WERI-Rb-1 (cell line): Measurements from ENCODE around the gene APOH.

Source experiments
- DNase-seq: peaks from one replicate; pipeline ENCODE4 v3.0.0-alpha.2; 2020
- H3K27ac ChIP-seq: fragments of 250-450 bp; sonication (Bioruptor Pico); 2 replicates; pipeline ENCODE4 v1.5.1; 2020; ENCODE audit warnings: mild to moderate bottlenecking, moderate library complexity
- H3K27me3 ChIP-seq: fragments of 250-450 bp; sonication (Bioruptor Pico); 2 replicates; pipeline ENCODE4 v1.5.1; 2021; ENCODE audit warnings: mild to moderate bottlenecking, low read depth, moderate library complexity; ENCODE audit not compliant: insufficient read depth, severe bottlenecking
- H3K36me3 ChIP-seq: fragments of 250-450 bp; sonication (Bioruptor Pico); 2 replicates; pipeline ENCODE4 v1.5.1; 2020; ENCODE audit warnings: mild to moderate bottlenecking, moderate library complexity
- H3K4me3 ChIP-seq: 2 replicates; pipeline ENCODE4 v1.5.1; 2011; ENCODE audit warnings: low read depth, mild to moderate bottlenecking, control low read depth, low read length
- H3K9me3 ChIP-seq: fragments of 250-450 bp; sonication (Bioruptor Pico); 2 replicates; pipeline ENCODE4 v1.5.1; 2021; ENCODE audit warnings: mild to moderate bottlenecking, moderate library complexity; ENCODE audit not compliant: severe bottlenecking
- TF ChIP-seq, protein P1 (sequence below): IDR thresholded peaks from 2 replicates; pipeline ENCODE4 v1.5.1; 2011; ENCODE audit warnings: low read depth, mild to moderate bottlenecking, control low read depth, inconsistent platforms, low read length

Gene APOH

DNA sequence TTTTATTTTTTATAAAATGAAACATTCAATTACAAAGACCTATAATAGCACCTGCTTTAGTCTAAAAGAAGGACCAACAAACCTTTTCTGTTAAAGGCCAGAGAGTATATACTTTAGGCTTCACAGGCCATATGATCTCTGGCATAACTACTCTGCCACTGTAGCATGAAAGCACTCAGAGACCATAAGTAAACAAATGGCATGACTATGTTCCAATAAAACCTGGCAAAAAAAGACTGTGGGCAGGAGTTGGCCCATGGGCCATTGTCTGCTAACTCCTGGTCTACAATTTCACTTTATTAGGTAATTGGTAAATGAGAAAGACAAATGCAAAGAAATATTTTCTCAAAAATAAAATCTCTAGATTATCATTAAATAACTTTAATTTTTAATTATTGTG, 52.2 kb downstream of the APOH start:
- H3K27ac ChIP-seq: no peak overlapping the region
- TF ChIP-seq, protein P1, sequence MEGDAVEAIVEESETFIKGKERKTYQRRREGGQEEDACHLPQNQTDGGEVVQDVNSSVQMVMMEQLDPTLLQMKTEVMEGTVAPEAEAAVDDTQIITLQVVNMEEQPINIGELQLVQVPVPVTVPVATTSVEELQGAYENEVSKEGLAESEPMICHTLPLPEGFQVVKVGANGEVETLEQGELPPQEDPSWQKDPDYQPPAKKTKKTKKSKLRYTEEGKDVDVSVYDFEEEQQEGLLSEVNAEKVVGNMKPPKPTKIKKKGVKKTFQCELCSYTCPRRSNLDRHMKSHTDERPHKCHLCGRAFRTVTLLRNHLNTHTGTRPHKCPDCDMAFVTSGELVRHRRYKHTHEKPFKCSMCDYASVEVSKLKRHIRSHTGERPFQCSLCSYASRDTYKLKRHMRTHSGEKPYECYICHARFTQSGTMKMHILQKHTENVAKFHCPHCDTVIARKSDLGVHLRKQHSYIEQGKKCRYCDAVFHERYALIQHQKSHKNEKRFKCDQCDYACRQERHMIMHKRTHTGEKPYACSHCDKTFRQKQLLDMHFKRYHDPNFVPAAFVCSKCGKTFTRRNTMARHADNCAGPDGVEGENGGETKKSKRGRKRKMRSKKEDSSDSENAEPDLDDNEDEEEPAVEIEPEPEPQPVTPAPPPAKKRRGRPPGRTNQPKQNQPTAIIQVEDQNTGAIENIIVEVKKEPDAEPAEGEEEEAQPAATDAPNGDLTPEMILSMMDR: no peak
- peaks cover 7% of the 10 kb centered on the region for H3K36me3 ChIP-seq
- no peaks in the 10 kb centered on the region for H3K27me3 ChIP-seq
- DNase-seq: no peak
- H3K9me3 ChIP-seq: no peaks in the 10 kb centered on the region
- no peak overlapping the region for H3K4me3 ChIP-seq

DNA sequence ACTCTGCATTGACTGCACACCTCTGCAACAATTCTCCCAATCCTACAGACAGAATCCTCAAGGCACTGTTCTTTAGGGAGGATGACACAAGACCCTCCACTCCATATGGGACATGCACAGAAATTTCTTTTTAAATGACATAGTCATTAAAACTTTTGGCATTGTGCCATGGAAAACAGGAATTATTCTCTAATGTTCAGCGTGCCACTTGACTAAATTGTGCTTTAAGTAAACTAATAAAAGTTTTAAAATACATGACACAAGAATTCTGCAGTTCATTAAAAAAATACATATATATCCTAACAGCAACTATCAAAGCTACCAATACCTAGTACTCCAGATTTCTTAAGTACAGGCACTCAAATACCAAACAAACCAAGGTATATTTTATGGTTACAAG, 53.3 kb downstream of the APOH start:
- Histone ChIP-seq H3K27ac (no peak overlapping the region), H3K9me3 (no peaks in the 10 kb centered on the region), H3K27me3 (no peaks in the 10 kb centered on the region), H3K4me3 (no peak overlapping the region), H3K36me3 (no peaks in the 10 kb centered on the region)
- TF ChIP-seq, protein P1: no peak
- no peak for DNase-seq

DNA sequence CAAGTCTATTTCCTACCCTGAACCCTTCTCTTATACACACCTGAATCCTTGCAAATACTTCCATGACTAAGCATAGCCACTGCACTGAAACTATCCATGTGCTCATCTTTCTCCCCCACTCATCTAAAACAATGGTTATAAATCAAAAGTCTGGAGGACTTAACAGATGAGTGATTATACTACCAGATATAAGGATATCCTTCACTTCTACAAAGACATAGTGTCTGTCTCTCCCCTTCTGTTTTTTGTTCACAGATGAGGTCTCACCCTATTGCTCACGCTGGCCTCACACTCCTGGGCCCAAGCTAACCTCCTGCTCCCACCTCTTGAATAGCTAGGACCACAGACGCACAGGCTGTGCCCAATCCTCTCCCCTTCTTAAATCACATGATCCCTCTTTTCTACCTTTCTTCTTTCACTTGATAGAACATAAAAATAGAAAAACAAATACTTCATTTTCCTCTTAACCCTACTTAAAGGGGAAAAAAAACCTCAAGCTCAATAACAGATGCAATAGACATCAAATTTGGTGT, 56.5 kb downstream of the APOH start:
- Histone ChIP-seq H3K27ac (no peak overlapping the region), H3K36me3 (no peaks in the 10 kb centered on the region), H3K9me3 (no peaks in the 10 kb centered on the region), H3K27me3 (no peaks in the 10 kb centered on the region), H3K4me3 (no peak overlapping the region)
- TF ChIP-seq, protein P1: no peak
- DNase-seq: no peak

DNA sequence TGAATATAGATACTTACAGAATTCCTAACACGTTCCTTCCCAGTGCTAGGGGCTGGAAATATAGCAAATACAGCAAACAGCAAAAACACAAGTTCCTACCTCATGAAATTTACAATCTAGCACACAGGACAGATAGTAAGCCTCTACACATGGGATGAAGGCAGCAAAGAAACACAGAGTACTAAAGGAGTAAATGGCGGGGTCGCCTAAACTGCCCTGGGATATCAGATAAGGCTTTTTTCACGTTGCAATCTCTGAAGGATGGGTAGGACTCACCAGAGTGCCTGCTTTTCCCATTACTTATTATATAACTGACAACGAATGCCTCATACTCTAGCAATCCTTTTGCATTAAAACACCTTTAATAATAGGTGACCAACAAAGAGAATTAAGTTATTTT, 57.1 kb downstream of the APOH start:
- Histone ChIP-seq H3K4me3 (no peak overlapping the region), H3K27ac (no peak overlapping the region), H3K36me3 (no peaks in the 10 kb centered on the region), H3K27me3 (no peaks in the 10 kb centered on the region), H3K9me3 (no peaks in the 10 kb centered on the region)
- no peak for DNase-seq
- TF ChIP-seq, protein P1: no peak

DNA sequence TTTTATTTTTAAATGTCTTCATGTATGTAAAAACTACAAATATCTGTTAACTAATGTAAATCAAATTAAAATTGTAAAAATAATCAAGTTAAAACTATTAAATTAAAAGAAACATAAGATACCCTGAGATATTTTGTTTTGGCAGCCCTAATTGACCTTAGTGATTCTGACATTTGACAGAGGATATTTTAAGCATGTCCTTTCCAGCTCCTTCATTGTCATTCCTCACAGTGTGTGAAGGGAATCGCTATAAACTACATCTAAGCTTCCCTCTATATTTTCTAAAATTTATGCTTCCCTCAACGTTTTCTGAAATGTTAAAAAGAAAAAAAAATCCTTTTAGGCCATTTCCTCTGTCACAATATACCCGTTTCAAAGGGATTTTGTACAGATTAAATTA, 57.5 kb downstream of the APOH start:
- no peak for DNase-seq
- TF ChIP-seq, protein P1: no peak

DNA sequence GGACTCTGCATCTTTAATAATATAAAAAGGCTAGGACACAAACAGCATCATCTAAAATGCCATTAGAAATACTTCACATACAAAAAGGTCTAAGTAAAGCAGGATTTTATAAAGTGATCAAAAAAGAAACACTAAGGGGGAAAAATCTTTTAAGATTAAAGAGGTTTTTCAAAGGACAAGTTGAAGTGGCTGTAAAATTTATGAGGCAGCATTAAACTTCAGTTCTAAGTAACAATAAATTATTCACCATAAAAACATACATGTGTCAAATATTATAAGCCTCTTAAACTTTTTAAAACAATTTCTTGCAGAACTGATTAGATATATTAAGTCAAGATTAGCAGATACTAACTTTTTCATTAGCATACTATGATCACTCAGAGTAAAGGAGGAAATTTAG, 58.0 kb downstream of the APOH start:
- TF ChIP-seq, protein P1: no peak
- DNase-seq: no peak

More for the DNA sequence above, 57.5 kb downstream of the APOH start:
- no peaks in the 10 kb centered on the region for H3K9me3 ChIP-seq
- H3K27ac ChIP-seq: no peak overlapping the region
- no peak overlapping the region for H3K4me3 ChIP-seq
- H3K36me3 ChIP-seq: no peaks in the 10 kb centered on the region
- no peaks in the 10 kb centered on the region for H3K27me3 ChIP-seq

More for the DNA sequence above, 58.0 kb downstream of the APOH start:
- H3K9me3 ChIP-seq: no peaks in the 10 kb centered on the region
- H3K36me3 ChIP-seq: no peaks in the 10 kb centered on the region
- H3K27ac ChIP-seq: no peak overlapping the region
- no peaks in the 10 kb centered on the region for H3K27me3 ChIP-seq
- H3K4me3 ChIP-seq: no peak overlapping the region
